T-cell (primary cell): Measurements from ENCODE around the gene TRMT1. TPM values are rescaled to one million over a fixed set of nuclear protein-coding genes. Genes with fewer than 3 reads are reported as not detected.

Source experiments
- ATAC-seq, 4 experiments: fragments of 200-7000 bp in 3 of 4; fragments of 150-1000 bp in 1 of 4; cut with Tn5 transposase; replicated peaks in 1 of 4; 1 replicate in 3 of 4; 2 replicates in 1 of 4; pipeline ENCODE4 v1.10.0; 2021; ENCODE audit warnings: moderate library complexity in 3 of 4, mild to moderate bottlenecking in 2 of 4, moderate number of reproducible peaks in 1 of 4
- CTCF ChIA-PET, 2 donors: fragments of 300-600 bp; sonication (Branson Sonifier 250); formaldehyde crosslinking; loops; one replicate each; lab custom pipeline; 2022; ENCODE audit warnings: antibody characterized with exemption in 2 of 2; lab: Charles Lee
- POLR2A ChIA-PET, 2 donors: fragments of 300-600 bp; sonication (Branson Sonifier 250); formaldehyde crosslinking; loops; one replicate each; lab custom pipeline; 2022; ENCODE audit warnings: antibody characterized with exemption in 2 of 2; lab: Charles Lee
- DNase-seq, 35 experiments: peaks; one replicate each; pipeline versions ENCODE4 v3.0.0 to v3.0.0-alpha.2; 2013 to 2023
- H3K27ac ChIP-seq: one replicate; pipeline ENCODE4 v1.5.1; 2013; ENCODE audit warnings: low read length
- H3K27me3 ChIP-seq, 2 experiments: replicated peaks in 1 of 2; 1 replicate in 1 of 2; 2 replicates in 1 of 2; pipeline versions ENCODE4 v1.6.1 to v1.7.0; 2013; ENCODE audit warnings: low read length in 1 of 2, mixed read lengths in 1 of 2; ENCODE audit not compliant: control insufficient read depth in 2 of 2, insufficient read depth in 2 of 2; ENCODE audit errors: extremely low read depth in 1 of 2
- H3K36me3 ChIP-seq, 2 donors: 1 replicate in 1 of 2; 2 replicates in 1 of 2; pipeline versions ENCODE4 v1.6.1 to v1.7.0; 2013; ENCODE audit warnings: low read length in 1 of 2; ENCODE audit not compliant: control insufficient read depth in 2 of 2, insufficient read depth in 1 of 2; ENCODE audit errors: extremely low read depth in 1 of 2
- H3K4me1 ChIP-seq, 2 experiments: 1 replicate in 1 of 2; 2 replicates in 1 of 2; pipeline versions ENCODE4 v1.6.1 to v1.7.0; 2013; ENCODE audit warnings: low read length in 2 of 2, mixed read lengths in 1 of 2; ENCODE audit not compliant: insufficient read depth in 2 of 2, control insufficient read depth in 1 of 2; ENCODE audit errors: extremely low read depth in 1 of 2
- H3K4me3 ChIP-seq, 2 donors: 1 replicate in 1 of 2; 2 replicates in 1 of 2; pipeline versions ENCODE4 v1.5.1 to v1.7.0; 2013; ENCODE audit warnings: mild to moderate bottlenecking in 2 of 2, low read length in 1 of 2, moderate library complexity in 1 of 2; ENCODE audit not compliant: control insufficient read depth in 1 of 2; ENCODE audit errors: extremely low read depth in 1 of 2
- H3K9me3 ChIP-seq: 2 replicates; pipeline ENCODE4 v1.7.0; 2013
- H3K27ac Mint-ChIP-seq, 2 donors: one replicate each; pipeline ENCODE4 v1.8.0; 2020 to 2021; ENCODE audit warnings: mild to moderate bottlenecking in 2 of 2, mixed read lengths in 2 of 2
- H3K27me3 Mint-ChIP-seq, 2 donors: one replicate each; pipeline ENCODE4 v1.8.0; 2021 to 2022; ENCODE audit warnings: mixed read lengths in 2 of 2
- H3K36me3 Mint-ChIP-seq: one replicate; pipeline ENCODE4 v1.8.0; 2021; ENCODE audit warnings: mixed read lengths
- H3K4me1 Mint-ChIP-seq, 3 donors: one replicate each; pipeline ENCODE4 v1.8.0; 2020 to 2022; ENCODE audit warnings: mixed read lengths in 3 of 3, mild to moderate bottlenecking in 1 of 3
- H3K4me3 Mint-ChIP-seq, 3 donors: one replicate each; pipeline ENCODE4 v1.8.0; 2020 to 2022; ENCODE audit warnings: mild to moderate bottlenecking in 3 of 3, mixed read lengths in 3 of 3, moderate library complexity in 3 of 3
- H3K9me3 Mint-ChIP-seq, 3 donors: one replicate each; pipeline ENCODE4 v1.8.0; 2020 to 2022; ENCODE audit warnings: mixed read lengths in 3 of 3
- WGBS: methylation state at CpG from one replicate; pipeline ENCODE4 v1.1.5; 2013; ENCODE audit warnings: missing lambda C conversion rate; ENCODE audit not compliant: insufficient coverage; 5-methylcytosine and 5-hydroxymethylcytosine counted together
- total RNA-seq, 35 experiments: library from RNA in 6 of 35; stranded (reverse) in 6 of 35; fragments of 120-200 nt in 1 of 35; gene quantifications; one replicate each; pipeline versions ENCODE4 v1.2.1 to v1.2.4 and lab custom pipeline; 2013 to 2026

TRMT1 gene
- total RNA-seq, 5 donors from 2014 or later (not counting 1 experiment from before 2014, with no cell fraction given) = 68.9 to 121 (median 95.6) TPM

DNA sequence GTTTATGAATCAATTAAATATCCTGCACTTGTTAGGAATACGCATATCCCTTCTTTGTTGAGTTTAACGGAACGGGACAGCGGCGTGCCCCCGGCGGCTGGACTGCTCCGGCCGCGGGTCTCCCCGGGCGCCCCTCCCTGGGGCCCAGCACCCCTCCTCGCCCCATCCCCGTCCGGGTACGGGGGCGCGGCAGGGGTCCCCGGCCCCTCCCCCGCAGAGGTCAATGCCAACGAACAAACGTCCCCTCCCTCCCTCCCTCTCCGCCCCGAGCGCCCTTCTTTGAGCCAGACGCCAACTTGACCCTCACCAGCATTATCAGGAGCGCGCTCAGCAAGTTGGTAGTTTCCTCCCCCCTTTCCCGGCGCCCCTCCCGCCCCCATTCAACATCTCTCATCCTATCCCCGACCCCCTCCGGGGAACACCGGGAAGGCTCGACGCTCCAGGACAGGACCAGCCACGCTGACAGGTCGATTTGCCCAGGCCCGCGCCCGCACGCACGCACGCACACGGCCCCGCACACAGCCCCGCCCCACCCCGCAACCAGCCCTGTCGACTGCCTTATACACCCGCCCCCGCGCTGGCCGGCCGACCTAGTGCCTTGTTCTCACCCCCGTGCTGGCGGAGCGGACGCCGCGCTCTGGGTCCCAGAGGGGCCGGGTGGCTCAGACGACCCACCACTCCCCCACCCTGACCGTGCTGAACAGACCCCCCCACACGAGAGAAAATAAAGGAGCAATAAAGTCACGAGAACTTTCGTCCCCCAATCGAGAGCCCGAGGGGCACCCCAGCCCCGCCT lies 18.9 kb downstream of the TRMT1 start:
- ChIA-PET CTCF (no interaction called here), POLR2A (interaction anchor here in 1 of 2 donors (0.7 kb wide), 1 partner anchor 163 kb away, joined by 16 read pairs; no protein-coding TSS in a partner anchor)
- peaks cover 0 to 54% of the 10 kb centered on the region in 2 experiments for H3K27me3 ChIP-seq
- H3K9me3 Mint-ChIP-seq = no peaks in the 10 kb centered on the region
- H3K4me1 Mint-ChIP-seq = peaks cover 48 to 59% (median 59%) of the 10 kb centered on the region in 3 donors
- H3K27ac ChIP-seq = no peak overlapping the region
- H3K9me3 ChIP-seq = no peaks in the 10 kb centered on the region
- WGBS = 3% methylated on average over 36 of the region's 69 CpGs
- H3K4me3 ChIP-seq = peak overlapping the region in 1 of 2 donors; percentile 23
- ATAC-seq = no peak
- peaks cover 28 to 85% of the 10 kb centered on the region in 2 experiments for H3K4me1 ChIP-seq
- H3K36me3 Mint-ChIP-seq = no peaks in the 10 kb centered on the region
- H3K36me3 ChIP-seq = no peaks in the 10 kb centered on the region
- H3K27me3 Mint-ChIP-seq = peaks cover 5 to 16% of the 10 kb centered on the region in 2 donors
- H3K4me3 Mint-ChIP-seq = peak overlapping the region; percentile 61 to 89 (median 73)
- H3K27ac Mint-ChIP-seq = no peak overlapping the region
- peak in 2 of 35 experiments; percentile 11 to 31 for DNase-seq

DNA sequence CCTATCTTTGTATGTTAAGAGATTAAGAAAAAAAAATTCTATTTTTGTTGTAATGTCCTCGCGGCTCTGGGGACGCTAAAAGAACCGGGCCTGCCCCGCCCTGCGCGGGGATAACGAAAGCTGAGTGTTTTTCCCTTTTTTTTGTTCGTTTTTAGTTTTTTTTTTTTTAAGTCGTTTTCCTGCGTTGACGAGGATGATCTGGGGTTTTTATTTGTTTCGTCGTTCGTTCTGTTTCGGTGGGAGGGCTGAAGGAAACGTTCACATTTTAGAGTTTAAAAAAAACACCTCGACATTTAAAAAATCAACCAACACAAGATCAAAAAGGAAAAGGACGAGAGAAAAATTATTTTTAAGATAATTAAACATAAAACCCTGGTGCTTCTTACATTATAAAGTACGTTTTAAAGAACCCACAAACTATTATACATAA lies 19.5 kb downstream of the TRMT1 start:
- peak overlapping the region; percentile 64 to 89 (median 77) for H3K4me3 Mint-ChIP-seq
- no peaks in the 10 kb centered on the region for H3K36me3 ChIP-seq
- no peak for ATAC-seq
- POLR2A ChIA-PET = interaction anchor here in 1 of 2 donors (0.7 kb wide), 1 partner anchor 163 kb away, joined by 16 read pairs; no protein-coding TSS in a partner anchor
- H3K9me3 Mint-ChIP-seq = no peaks in the 10 kb centered on the region
- peak overlapping the region; percentile 71 to 82 for H3K27ac Mint-ChIP-seq
- no peaks in the 10 kb centered on the region for H3K36me3 Mint-ChIP-seq
- WGBS = 2% methylated on average over 8 of the region's 20 CpGs
- H3K27ac ChIP-seq = no peak overlapping the region
- H3K4me3 ChIP-seq = peak overlapping the region in 1 of 2 donors; percentile 23
- peaks cover 5 to 16% of the 10 kb centered on the region in 2 donors for H3K27me3 Mint-ChIP-seq
- H3K9me3 ChIP-seq = no peaks in the 10 kb centered on the region
- peaks cover 44 to 56% (median 55%) of the 10 kb centered on the region in 3 donors for H3K4me1 Mint-ChIP-seq
- peak in 1 of 35 experiments; percentile 42 for DNase-seq
- H3K27me3 ChIP-seq = peaks cover 0 to 54% of the 10 kb centered on the region in 2 experiments
- H3K4me1 ChIP-seq = peaks cover 24 to 79% of the 10 kb centered on the region in 2 experiments
- CTCF ChIA-PET = interaction anchor here in 1 of 2 donors (0.6 to 0.7 kb wide), 2 partner anchors 260 to 413 kb away, joined by 3 read pairs; no protein-coding TSS in a partner anchor

DNA sequence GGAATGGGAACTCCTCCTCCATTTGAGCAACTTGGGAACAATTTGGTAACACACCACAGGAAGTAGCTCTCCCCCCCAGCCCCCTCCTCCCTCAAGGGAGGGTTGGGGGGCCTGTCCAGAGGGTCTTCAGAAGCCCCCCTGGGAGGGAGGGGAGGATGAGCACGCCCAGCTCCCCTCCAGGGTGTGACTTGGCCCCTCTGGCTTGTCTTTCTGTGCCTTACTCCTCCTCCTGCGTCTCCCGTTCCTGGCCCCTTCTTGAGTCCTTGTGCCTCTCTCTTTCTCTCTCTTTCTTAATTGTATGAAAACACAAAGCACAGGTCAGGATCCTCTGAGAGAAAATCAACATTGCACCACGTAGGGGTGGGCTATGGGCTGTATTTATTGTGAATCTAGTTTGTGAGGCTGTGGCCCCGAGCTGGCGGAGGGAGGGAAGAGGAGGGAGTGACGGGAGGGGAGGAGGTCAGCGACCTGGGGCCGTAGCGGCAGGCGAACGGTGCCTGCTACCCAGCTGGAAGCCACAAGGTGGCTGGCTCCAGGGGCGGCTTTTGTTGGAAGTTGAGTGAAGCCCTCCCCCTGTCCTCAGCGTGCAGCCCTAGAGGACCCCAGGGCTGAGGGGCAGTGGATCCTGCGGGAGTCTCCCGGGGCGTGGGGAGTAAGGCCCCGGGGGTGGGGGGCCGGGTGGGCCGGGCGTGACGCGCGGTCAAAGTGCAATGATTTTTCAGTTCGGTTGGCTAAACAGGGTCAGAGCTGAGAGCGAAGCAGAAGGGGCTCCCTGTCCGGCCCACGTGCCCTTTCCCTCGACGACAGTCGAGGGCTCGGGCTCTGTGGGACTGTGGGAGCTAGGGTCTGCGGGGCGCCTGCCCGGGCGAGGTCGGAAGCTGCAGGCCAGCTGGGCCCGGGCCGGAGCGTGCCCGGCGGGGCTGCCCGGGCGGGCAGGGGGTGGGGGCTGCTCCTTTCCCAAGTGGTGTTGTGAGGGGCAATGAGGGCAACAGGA lies 20.3 kb downstream of the TRMT1 start:
- H3K36me3 ChIP-seq = no peaks in the 10 kb centered on the region
- Mint-ChIP-seq H3K4me3 (peak overlapping the region; percentile 54 to 89 (median 70)), H3K27ac (peak overlapping the region; percentile 65 to 66), H3K27me3 (peaks cover 5 to 16% of the 10 kb centered on the region in 2 donors), H3K9me3 (no peaks in the 10 kb centered on the region), H3K4me1 (peaks cover 36 to 48% (median 48%) of the 10 kb centered on the region in 3 donors), H3K36me3 (no peaks in the 10 kb centered on the region)
- peaks cover 23 to 71% of the 10 kb centered on the region in 2 experiments for H3K4me1 ChIP-seq
- ChIA-PET POLR2A (interaction anchor here (0.6 to 0.7 kb wide), 3 partner anchors 64 to 162 kb away, joined by 5 to 16 read pairs (median 5); no protein-coding TSS in a partner anchor), CTCF (interaction anchor here (0.6 to 3.1 kb wide), 9 partner anchors 34 to 413 kb away, joined by 3 to 13 read pairs (median 3); no protein-coding TSS in a partner anchor)
- peak in 4 of 35 experiments; percentile 10 to 29 (median 19) for DNase-seq
- H3K27me3 ChIP-seq = peaks cover 0 to 54% of the 10 kb centered on the region in 2 experiments
- no peak for ATAC-seq
- 9% methylated on average over 30 of the region's 44 CpGs for WGBS
- no peak overlapping the region for H3K27ac ChIP-seq
- H3K9me3 ChIP-seq = no peaks in the 10 kb centered on the region
- peak overlapping the region; percentile 27 to 51 for H3K4me3 ChIP-seq

DNA sequence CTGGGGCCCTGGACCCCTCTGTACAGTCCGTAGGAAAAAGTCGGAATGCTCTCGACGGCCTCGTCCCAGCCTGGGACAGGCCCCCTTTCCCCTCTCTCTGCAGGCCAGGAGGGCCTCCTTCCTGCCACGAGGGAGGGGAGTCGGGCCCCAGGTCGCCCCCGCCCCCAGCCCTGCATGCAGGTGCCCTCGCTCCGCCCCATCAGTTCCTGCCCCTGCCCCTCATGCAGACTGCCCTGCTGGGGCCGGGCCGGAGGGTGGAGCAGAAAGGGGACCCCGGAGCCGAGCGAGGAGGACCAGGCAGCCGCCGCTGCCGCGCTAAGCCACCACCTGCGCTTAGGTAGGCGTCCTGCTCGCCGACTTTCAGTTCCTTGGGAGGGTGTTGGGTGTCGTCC lies 21.2 kb downstream of the TRMT1 start:
- ChIA-PET POLR2A (interaction anchor here in 1 of 2 donors (0.6 kb wide), 1 partner anchor 75 kb away, joined by 5 read pairs; no protein-coding TSS in a partner anchor), CTCF (interaction anchor here (0.5 to 3.1 kb wide), 10 partner anchors 12 to 188 kb away, joined by 3 to 14 read pairs (median 4); no protein-coding TSS in a partner anchor)
- no peaks in the 10 kb centered on the region for H3K9me3 Mint-ChIP-seq
- H3K4me3 Mint-ChIP-seq = no peak overlapping the region
- Histone ChIP-seq H3K27me3 (peaks cover 0 to 54% of the 10 kb centered on the region in 2 experiments), H3K27ac (no peak overlapping the region), H3K36me3 (no peaks in the 10 kb centered on the region), H3K4me3 (peak overlapping the region; percentile 27 to 51), H3K4me1 (peaks cover 23 to 62% of the 10 kb centered on the region in 2 experiments), H3K9me3 (no peaks in the 10 kb centered on the region)
- no peaks in the 10 kb centered on the region for H3K36me3 Mint-ChIP-seq
- WGBS = 2% methylated on average over 13 of the region's 25 CpGs
- DNase-seq = peak in 5 of 35 experiments; percentile 17 to 46 (median 21)
- no peak for ATAC-seq
- H3K27ac Mint-ChIP-seq = no peak overlapping the region
- H3K4me1 Mint-ChIP-seq = peaks cover 31 to 45% (median 43%) of the 10 kb centered on the region in 3 donors
- peaks cover 5 to 16% of the 10 kb centered on the region in 2 donors for H3K27me3 Mint-ChIP-seq

DNA sequence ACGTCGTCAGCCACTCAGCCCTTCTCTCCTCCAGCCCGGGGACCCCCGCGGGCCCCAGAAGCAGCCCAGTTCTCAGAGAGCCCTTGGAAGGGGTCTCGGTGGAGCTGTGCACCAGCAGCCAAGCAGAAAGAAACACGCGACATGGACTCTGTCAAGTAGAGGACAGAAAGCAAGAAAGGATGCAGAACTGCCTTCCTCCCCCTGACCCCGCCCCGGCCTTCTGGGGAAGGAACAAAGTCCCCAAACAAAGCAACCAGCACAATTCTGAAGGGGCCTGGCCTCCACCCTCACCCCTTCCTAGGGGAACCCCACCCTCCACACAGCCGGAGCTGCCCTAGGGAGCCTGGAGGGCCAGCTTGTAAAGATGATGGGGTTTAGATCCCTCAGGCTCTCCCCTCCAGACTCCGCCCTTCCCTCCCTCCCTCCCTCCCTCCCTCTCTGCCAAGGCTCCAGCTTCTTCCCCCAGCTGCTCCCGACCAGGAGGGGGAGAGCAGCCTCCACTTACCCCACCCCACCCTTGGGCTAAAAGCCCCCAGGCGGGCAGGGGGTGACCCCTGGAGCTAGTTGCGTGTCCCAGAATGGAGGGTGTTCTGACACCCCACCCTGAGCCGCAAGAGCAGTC lies 21.7 kb downstream of the TRMT1 start:
- no peak overlapping the region for H3K27ac ChIP-seq
- H3K4me1 ChIP-seq = peaks cover 20 to 57% of the 10 kb centered on the region in 2 experiments
- no peaks in the 10 kb centered on the region for H3K9me3 Mint-ChIP-seq
- H3K36me3 ChIP-seq = no peaks in the 10 kb centered on the region
- H3K27me3 ChIP-seq = peaks cover 0 to 54% of the 10 kb centered on the region in 2 experiments
- peak overlapping the region in 1 of 3 donors; percentile 17 for H3K4me3 Mint-ChIP-seq
- 42% methylated on average over 9 of the region's 16 CpGs for WGBS
- no peaks in the 10 kb centered on the region for H3K9me3 ChIP-seq
- no peak overlapping the region for H3K4me3 ChIP-seq
- H3K36me3 Mint-ChIP-seq = no peaks in the 10 kb centered on the region
- H3K4me1 Mint-ChIP-seq = peaks cover 26 to 40% (median 38%) of the 10 kb centered on the region in 3 donors
- ATAC-seq (no peak), DNase-seq (peak in 3 of 35 experiments; percentile 11 to 28 (median 16))
- POLR2A ChIA-PET = no interaction called here
- CTCF ChIA-PET = interaction anchor here (0.5 to 3.1 kb wide), 9 partner anchors 12 to 179 kb away, joined by 3 to 14 read pairs (median 3); no protein-coding TSS in a partner anchor
- H3K27ac Mint-ChIP-seq = peak overlapping the region in 1 of 2 donors; percentile 39
- H3K27me3 Mint-ChIP-seq = peaks cover 5 to 16% of the 10 kb centered on the region in 2 donors
